Measurements from ENCODE around the gene IQCE.

IQCE gene

DNA sequence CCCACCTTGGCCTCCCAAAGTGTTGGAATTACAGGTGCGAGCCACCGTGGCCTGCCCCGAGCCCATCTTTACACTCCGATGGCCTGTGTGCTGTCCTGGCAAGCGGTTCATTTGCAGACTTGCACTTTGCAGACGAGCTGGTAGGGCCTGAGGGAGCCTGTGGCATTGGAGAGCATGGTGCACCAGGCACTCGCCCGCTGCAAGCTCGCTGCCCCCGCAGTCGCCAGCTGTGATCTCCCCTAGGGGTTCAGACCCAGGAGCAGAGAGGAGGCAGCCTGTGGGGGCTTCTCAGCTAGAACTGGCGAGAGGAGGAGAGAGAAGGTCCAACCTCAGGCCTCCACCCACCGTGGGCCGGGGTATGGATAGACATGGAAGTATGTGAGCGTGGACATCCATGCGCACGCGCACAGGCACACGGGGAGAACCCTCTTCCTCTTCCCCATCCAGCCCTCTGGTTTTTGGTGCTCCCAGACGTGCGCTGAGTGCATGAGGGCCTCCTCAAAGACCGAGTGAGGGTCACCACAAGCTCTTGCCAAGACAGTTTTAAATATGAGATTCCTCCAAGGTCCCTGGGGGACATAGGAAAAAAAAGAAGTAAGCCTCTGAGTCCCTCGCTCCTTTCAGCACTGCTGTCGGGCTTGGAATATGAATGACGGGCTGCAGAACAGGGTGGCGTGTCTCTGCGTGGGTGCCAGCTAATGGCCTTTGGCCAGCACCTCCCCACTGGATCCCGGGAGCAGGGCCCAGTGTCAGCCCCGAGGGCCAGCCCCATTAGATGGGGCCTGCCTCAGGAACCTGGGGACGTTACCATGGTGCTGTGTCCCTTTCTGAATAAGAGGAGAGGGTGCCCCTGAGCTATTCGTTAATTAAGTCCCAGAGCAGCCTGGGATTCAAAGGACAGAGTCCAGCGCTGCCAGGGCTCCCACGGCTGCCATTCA is 57.9 kb downstream of the IQCE start:
- POLR2A ChIA-PET (ENCODE audit: low non-redundant PET) = no interaction called here
- H3K27ac ChIP-seq = no peak overlapping the region
- CTCF ChIA-PET = interaction anchor here (0.5 kb wide), 1 partner anchor 98 kb away, joined by 3 read pairs; no protein-coding TSS in a partner anchor

DNA sequence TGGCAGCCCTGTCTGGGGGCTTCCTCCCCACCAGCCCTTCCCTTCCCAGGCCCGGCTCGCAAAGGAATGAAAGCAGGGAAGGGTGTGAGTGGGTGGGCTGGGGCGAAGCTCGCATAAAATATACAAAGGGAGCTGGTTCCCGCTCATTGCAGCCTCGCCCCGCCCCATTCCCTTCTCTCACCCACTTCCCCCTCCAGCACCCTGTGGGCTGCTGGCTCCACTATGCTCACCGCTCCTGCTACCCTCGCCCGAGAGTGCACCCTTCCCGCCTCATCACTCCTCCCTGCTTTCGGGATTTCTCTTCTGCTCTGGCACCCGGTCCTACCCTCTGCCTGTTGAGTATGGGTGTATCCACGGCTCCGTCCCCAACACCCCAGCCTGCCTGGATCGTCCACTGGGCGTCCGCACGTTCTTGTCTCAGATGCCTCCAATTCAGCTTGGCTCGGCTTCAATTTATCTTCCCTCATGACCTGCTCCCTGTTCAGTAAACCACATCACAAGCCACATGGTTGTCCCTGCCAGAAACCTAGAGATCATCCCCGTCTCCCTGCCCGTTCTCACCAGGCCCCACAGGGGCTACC is 58.6 kb downstream of the IQCE start:
- TF ChIP-seq, protein P1, sequence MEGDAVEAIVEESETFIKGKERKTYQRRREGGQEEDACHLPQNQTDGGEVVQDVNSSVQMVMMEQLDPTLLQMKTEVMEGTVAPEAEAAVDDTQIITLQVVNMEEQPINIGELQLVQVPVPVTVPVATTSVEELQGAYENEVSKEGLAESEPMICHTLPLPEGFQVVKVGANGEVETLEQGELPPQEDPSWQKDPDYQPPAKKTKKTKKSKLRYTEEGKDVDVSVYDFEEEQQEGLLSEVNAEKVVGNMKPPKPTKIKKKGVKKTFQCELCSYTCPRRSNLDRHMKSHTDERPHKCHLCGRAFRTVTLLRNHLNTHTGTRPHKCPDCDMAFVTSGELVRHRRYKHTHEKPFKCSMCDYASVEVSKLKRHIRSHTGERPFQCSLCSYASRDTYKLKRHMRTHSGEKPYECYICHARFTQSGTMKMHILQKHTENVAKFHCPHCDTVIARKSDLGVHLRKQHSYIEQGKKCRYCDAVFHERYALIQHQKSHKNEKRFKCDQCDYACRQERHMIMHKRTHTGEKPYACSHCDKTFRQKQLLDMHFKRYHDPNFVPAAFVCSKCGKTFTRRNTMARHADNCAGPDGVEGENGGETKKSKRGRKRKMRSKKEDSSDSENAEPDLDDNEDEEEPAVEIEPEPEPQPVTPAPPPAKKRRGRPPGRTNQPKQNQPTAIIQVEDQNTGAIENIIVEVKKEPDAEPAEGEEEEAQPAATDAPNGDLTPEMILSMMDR (conservative IDR thresholded peaks at IDR 0.05; ENCODE audit: low read depth) = no peak
- POLR2A ChIA-PET (ENCODE audit: low non-redundant PET) = no interaction called here
- CTCF ChIA-PET = interaction anchor here (0.5 kb wide), 1 partner anchor 99 kb away, joined by 3 read pairs; no protein-coding TSS in a partner anchor
- H3K27ac ChIP-seq = no peak overlapping the region
- no peak for DNase-seq (ENCODE audit: low spot score)

More for the DNA sequence above, 57.9 kb downstream of the IQCE start:
- TF ChIP-seq, protein P1 (conservative IDR thresholded peaks at IDR 0.05; ENCODE audit: low read depth) = no peak
- no peak for DNase-seq (ENCODE audit: low spot score)

DNA sequence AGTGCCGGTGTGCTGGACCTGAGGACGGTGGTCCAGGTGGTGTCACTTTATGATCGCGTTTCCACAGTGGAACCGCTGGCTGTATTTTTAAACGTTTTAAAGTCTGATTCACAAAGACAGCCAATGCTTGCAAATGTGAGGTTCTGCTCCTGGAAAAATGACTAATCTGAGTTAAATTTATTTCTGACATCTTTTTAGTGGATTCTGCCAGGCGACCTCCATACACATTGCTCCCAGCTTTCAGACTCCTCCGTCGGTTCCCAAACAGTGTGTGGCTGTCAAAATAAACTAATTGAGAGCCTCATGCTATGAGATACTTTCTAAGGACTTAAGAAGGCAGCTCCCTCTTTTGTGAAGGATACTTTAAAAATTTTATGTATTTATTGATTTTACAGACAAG is 60.3 kb downstream of the IQCE start:
- DNase-seq (ENCODE audit: low spot score) = no peak
- TF ChIP-seq, protein P1 (conservative IDR thresholded peaks at IDR 0.05; ENCODE audit: low read depth) = no peak
- ChIA-PET CTCF (no interaction called here), POLR2A (ENCODE audit: low non-redundant PET) (no interaction called here)
- H3K27ac ChIP-seq = no peak overlapping the region

DNA sequence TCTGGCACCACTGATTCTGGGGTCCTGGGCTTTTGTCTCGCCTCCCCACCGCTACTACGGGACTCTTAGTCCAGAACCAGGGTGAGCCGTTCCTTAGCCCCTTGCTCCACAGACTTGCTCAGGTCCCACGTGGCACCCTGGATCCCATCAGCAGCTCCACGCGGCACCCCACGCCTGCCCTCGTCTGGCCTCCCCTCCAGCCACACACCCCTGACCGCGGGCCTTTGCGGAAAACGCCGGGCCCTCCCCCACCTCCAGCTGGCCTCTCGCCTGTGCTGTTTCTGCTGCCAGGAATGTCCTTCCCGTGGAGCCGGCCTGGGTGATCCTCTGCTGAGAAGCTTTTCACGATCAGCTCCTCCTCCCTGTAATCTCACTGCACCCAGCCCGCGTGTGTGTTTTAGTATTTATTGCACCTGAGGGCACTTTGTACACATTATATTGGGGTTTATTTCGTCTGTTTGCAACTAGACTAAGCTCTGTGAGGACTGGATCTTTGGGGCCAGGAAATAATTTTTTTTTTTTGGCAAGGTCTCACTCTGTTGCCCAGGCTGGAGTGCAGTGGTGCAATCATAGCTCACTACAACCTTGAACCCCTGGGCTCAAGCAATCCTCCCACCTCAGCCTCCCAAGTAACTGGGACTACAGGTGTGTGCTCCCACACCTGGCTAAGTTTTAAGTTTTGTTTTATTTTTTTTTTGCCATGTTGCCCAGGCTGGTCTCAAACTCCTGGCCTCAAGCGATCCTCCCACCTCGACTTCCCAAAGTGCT is 62.5 kb downstream of the IQCE start:
- H3K27ac ChIP-seq = no peak overlapping the region
- TF ChIP-seq, protein P1 (conservative IDR thresholded peaks at IDR 0.05; ENCODE audit: low read depth) = no peak
- ChIA-PET POLR2A (ENCODE audit: low non-redundant PET) (no interaction called here), CTCF (interaction anchor here (0.6 kb wide), 2 partner anchors 41 to 296 kb away, joined by 3 to 4 read pairs; no protein-coding TSS in a partner anchor)
- DNase-seq (ENCODE audit: low spot score) = no peak

DNA sequence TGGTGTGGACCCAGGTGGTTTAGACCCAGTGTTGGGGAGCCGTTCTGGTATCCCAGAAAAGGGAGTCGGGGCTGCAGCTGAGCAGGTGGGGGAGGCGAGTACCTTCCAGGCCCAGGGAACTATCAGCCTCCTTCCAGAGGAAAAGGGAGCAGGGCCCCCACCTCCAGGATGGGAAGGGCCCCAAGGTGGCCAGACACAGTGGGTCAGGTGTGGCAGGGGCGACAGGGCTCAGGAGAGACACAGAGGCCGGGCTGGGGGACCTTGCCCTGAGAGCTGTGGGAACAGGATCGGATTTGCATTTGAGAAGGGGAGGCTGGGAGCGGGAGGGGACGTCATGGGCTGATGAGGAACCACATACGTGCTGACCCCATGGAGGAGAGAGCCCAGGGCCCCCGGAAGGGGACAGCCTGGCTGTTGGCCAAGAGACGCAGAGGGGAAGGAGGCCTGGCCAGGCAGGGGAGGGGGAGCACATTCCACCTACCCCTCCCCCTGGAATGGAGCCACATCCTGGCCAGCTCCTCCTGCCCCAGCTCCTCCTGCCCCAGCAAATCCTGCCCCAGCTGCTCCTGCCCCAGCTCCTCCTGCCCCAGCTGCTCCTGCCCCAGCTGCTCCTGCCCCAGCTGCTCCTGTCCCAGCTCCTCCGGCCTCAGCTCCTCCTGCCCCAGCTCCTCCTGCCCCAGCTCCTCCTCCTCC is 63.3 kb downstream of the IQCE start:
- no peak overlapping the region for H3K27ac ChIP-seq
- ChIA-PET POLR2A (ENCODE audit: low non-redundant PET) (no interaction called here), CTCF (interaction anchor here (0.6 kb wide), 1 partner anchor 153 kb away, joined by 3 read pairs; no protein-coding TSS in a partner anchor)
- no peak for DNase-seq (ENCODE audit: low spot score)
- TF ChIP-seq, protein P1 (conservative IDR thresholded peaks at IDR 0.05; ENCODE audit: low read depth) = no peak
